Mononuclear cell (primary cell): ENCODE measurements around the gene ATAD3C. TPM values are rescaled to one million over a fixed set of nuclear protein-coding genes. Genes with fewer than 3 reads are reported as not detected.
A peak's percentile ranks its signal among the peaks of the same experiment; 100 is the strongest.
"Not testable (repeated sequence)": the region's sequence is repeated elsewhere in the genome, so short reads cannot be mapped to it uniquely, and the experiment has no call there.

Experiments used
- H3K27me3 ChIP-seq: 2 replicates; pipeline ENCODE4 v1.6.0; 2011; ENCODE audit warnings: low read length, control low read depth; ENCODE audit not compliant: insufficient read depth
- H3K4me1 ChIP-seq: 2 replicates; pipeline ENCODE4 v1.5.1; 2011; ENCODE audit warnings: mild to moderate bottlenecking, low read length, control low read depth; ENCODE audit not compliant: insufficient read depth
- H3K4me3 ChIP-seq: 2 replicates; pipeline ENCODE4 v1.5.1; 2011; ENCODE audit warnings: mild to moderate bottlenecking, low read length, moderate library complexity
- H3K9me3 ChIP-seq: 2 replicates; pipeline ENCODE4 v1.5.1; 2011; ENCODE audit warnings: low read depth, mild to moderate bottlenecking, control low read depth, low read length
- total RNA-seq: library from RNA; depleted of rRNA; stranded (reverse); fragments of >200 nt; gene quantifications from one replicate; pipeline ENCODE4 v1.2.3, GENCODE V29; 2012

ATAD3C gene
- total RNA-seq, 1 donor = 0.63 TPM

GRCh38 chr1:1462318-1462966 is 13.0 kb downstream of the ATAD3C start:
- Histone ChIP-seq H3K27me3 (no peaks in the 10 kb centered on the region), H3K4me3 (no peak overlapping the region), H3K4me1 (no peaks in the 10 kb centered on the region), H3K9me3 (no peaks in the 10 kb centered on the region)

GRCh38 chr1:1463312-1463711 is 13.8 kb downstream of the ATAD3C start:
- Histone ChIP-seq H3K27me3 (no peaks in the 10 kb centered on the region), H3K4me1 (no peaks in the 10 kb centered on the region), H3K4me3 (no peak overlapping the region), H3K9me3 (no peaks in the 10 kb centered on the region)

- not testable (repeated sequence) for H3K9me3 ChIP-seq, H3K4me3 ChIP-seq, H3K27me3 ChIP-seq
- H3K4me1 ChIP-seq = peaks cover 19% of the 10 kb centered on the region
Measured at GRCh38 chr1:1468196-1468985, 18.9 kb downstream of the ATAD3C start.

GRCh38 chr1:1470626-1471388 is 21.3 kb downstream of the ATAD3C start:
- peak overlapping the region; percentile 76 for H3K4me3 ChIP-seq
- H3K9me3 ChIP-seq = no peaks in the 10 kb centered on the region
- H3K4me1 ChIP-seq = peaks cover 22% of the 10 kb centered on the region
- H3K27me3 ChIP-seq = no peaks in the 10 kb centered on the region

GRCh38 chr1:1471389-1472052 is 22.0 kb downstream of the ATAD3C start, which contains the start of gene ATAD3B:
Gene ATAD3B (plus strand): TSS chr1:1471765. CDS start chr1:1471885, 120 bp downstream.
- no peaks in the 10 kb centered on the region for H3K9me3 ChIP-seq

GRCh38 chr1:1472053-1472876 is 22.8 kb downstream of the ATAD3C start:
- H3K9me3 ChIP-seq, H3K27me3 ChIP-seq: not testable (repeated sequence)
- Histone ChIP-seq H3K4me1 (peaks cover 22% of the 10 kb centered on the region), H3K4me3 (peak overlapping the region; percentile 76)

More at GRCh38 chr1:1471389-1472052, 22.0 kb downstream of the ATAD3C start, which contains the start of gene ATAD3B:
- peaks cover 22% of the 10 kb centered on the region for H3K4me1 ChIP-seq
- peak within 1 kb of the TSS; percentile 76 for H3K4me3 ChIP-seq
- H3K27me3 ChIP-seq = no peaks in the 10 kb centered on the region

GRCh38 chr1:1476011-1476410 is 26.5 kb downstream of the ATAD3C start:
- not testable (repeated sequence) for H3K9me3 ChIP-seq, H3K4me3 ChIP-seq, H3K27me3 ChIP-seq
- peaks cover 16% of the 10 kb centered on the region for H3K4me1 ChIP-seq

GRCh38 chr1:1477206-1477605 is 27.7 kb downstream of the ATAD3C start:
- Histone ChIP-seq H3K27me3 (no peaks in the 10 kb centered on the region), H3K4me1 (peaks cover 14% of the 10 kb centered on the region), H3K9me3 (no peaks in the 10 kb centered on the region), H3K4me3 (no peak overlapping the region)

GRCh38 chr1:1479547-1480487 is 30.3 kb downstream of the ATAD3C start:
- H3K27me3 ChIP-seq = no peaks in the 10 kb centered on the region
- no peak overlapping the region for H3K4me3 ChIP-seq
- H3K9me3 ChIP-seq = no peaks in the 10 kb centered on the region
- H3K4me1 ChIP-seq = no peaks in the 10 kb centered on the region

GRCh38 chr1:1480488-1480867 is 31.0 kb downstream of the ATAD3C start:
- not testable (repeated sequence) for H3K4me1 ChIP-seq, H3K27me3 ChIP-seq, H3K4me3 ChIP-seq, H3K9me3 ChIP-seq

- H3K4me1 ChIP-seq, H3K9me3 ChIP-seq, H3K4me3 ChIP-seq, H3K27me3 ChIP-seq: not testable (repeated sequence)
Measured at GRCh38 chr1:1481811-1482210, 32.3 kb downstream of the ATAD3C start.

GRCh38 chr1:1482856-1483255 is 33.4 kb downstream of the ATAD3C start:
- Histone ChIP-seq H3K4me1 (no peaks in the 10 kb centered on the region), H3K27me3 (no peaks in the 10 kb centered on the region), H3K4me3 (no peak overlapping the region), H3K9me3 (no peaks in the 10 kb centered on the region)

GRCh38 chr1:1483714-1484113 is 34.2 kb downstream of the ATAD3C start:
- H3K9me3 ChIP-seq = no peaks in the 10 kb centered on the region
- H3K27me3 ChIP-seq = no peaks in the 10 kb centered on the region
- H3K4me1 ChIP-seq = no peaks in the 10 kb centered on the region
- no peak overlapping the region for H3K4me3 ChIP-seq
